Colonic mucosa (tissue), 4 donors: ENCODE data around the gene ADAMTSL1. TPM values are rescaled to one million over a fixed set of nuclear protein-coding genes. Genes with fewer than 3 reads are reported as not detected.

Experiments used
- DNase-seq: peaks from one replicate; pipeline ENCODE4 v3.0.0-alpha.2; 2020
- H3K27ac ChIP-seq: fragments of 200-600 bp; one replicate; pipeline ENCODE4 v1.8.0; 2021
- H3K27me3 ChIP-seq: fragments of 200-600 bp; one replicate; pipeline ENCODE4 v1.8.0; 2021
- H3K36me3 ChIP-seq: fragments of 200-600 bp; one replicate; pipeline ENCODE4 v1.8.0; 2021
- H3K4me1 ChIP-seq: fragments of 200-600 bp; one replicate; pipeline ENCODE4 v1.8.0; 2021; ENCODE audit warnings: mild to moderate bottlenecking
- H3K4me3 ChIP-seq: fragments of 200-600 bp; one replicate; pipeline ENCODE4 v1.8.0; 2021
- H3K9ac ChIP-seq, 2 donors: one replicate each; pipeline ENCODE4 v1.7.0; 2013; ENCODE audit warnings: control low read depth in 2 of 2, low read depth in 2 of 2, low read length in 2 of 2
- H3K9me3 ChIP-seq: fragments of 200-600 bp; one replicate; pipeline ENCODE4 v1.8.0; 2021
- intact Hi-C: fragments of 100-400 bp; cut with DNase I; formaldehyde crosslinking; loops from one replicate; pipeline ENCODE4 v1.14.1; 2022
- total RNA-seq, 2 donors: library from RNA; stranded (reverse); fragmentation: NEBNext Ultra II Directional in 1 of 2; extraction: Animal tissue kit (Norgen Biotek cat#: 25700) in 1 of 2; gene quantifications; one replicate each; pipeline ENCODE4 v1.2.1, GENCODE V29; 2021
- TF ChIP-seq, protein P1 (sequence below): fragments of 200-600 bp; IDR thresholded peaks from one replicate; pipeline ENCODE4 v1.8.0; 2022; ENCODE audit warnings: antibody characterized with exemption, mild to moderate bottlenecking
- donor health status: healthy.
- donor health status: DM: no; HTN: no; CAD: no.
- donor health status: DM: no; HTN: no; CAD: no.

The ADAMTSL1 gene
- total RNA-seq, 2 donors from 2014 or later = 10.2 to 14.7 TPM

DNA sequence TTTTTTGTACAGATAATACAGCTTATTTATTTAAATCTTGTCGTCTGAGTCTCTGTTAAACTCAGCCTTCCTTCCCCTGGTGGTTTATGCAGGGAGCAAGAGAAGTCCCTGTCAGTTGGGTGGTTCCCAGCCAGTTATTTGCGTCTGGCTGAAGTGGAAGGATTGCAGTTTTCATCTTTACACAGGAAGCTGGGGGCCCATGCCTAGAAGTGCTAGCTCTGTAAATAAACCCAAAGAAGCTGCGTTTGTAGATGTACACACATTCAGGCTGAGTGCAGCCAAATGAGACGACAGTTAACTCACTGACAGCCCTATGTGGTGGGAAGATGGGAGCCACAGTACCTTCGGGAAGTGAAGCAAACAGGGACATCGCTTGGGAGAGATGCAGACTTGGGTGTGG lies 437.0 kb downstream of the ADAMTSL1 start:
- no peaks in the 10 kb centered on the region for H3K27me3 ChIP-seq
- H3K27ac ChIP-seq = no peak overlapping the region
- no peaks in the 10 kb centered on the region for H3K4me1 ChIP-seq
- H3K9ac ChIP-seq = no peak overlapping the region
- no peaks in the 10 kb centered on the region for H3K9me3 ChIP-seq
- no peak for DNase-seq
- intact Hi-C loops = no loop called here
- H3K36me3 ChIP-seq = no peaks in the 10 kb centered on the region
- H3K4me3 ChIP-seq = no peak overlapping the region
- TF ChIP-seq, protein P1, sequence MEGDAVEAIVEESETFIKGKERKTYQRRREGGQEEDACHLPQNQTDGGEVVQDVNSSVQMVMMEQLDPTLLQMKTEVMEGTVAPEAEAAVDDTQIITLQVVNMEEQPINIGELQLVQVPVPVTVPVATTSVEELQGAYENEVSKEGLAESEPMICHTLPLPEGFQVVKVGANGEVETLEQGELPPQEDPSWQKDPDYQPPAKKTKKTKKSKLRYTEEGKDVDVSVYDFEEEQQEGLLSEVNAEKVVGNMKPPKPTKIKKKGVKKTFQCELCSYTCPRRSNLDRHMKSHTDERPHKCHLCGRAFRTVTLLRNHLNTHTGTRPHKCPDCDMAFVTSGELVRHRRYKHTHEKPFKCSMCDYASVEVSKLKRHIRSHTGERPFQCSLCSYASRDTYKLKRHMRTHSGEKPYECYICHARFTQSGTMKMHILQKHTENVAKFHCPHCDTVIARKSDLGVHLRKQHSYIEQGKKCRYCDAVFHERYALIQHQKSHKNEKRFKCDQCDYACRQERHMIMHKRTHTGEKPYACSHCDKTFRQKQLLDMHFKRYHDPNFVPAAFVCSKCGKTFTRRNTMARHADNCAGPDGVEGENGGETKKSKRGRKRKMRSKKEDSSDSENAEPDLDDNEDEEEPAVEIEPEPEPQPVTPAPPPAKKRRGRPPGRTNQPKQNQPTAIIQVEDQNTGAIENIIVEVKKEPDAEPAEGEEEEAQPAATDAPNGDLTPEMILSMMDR = no peak

DNA sequence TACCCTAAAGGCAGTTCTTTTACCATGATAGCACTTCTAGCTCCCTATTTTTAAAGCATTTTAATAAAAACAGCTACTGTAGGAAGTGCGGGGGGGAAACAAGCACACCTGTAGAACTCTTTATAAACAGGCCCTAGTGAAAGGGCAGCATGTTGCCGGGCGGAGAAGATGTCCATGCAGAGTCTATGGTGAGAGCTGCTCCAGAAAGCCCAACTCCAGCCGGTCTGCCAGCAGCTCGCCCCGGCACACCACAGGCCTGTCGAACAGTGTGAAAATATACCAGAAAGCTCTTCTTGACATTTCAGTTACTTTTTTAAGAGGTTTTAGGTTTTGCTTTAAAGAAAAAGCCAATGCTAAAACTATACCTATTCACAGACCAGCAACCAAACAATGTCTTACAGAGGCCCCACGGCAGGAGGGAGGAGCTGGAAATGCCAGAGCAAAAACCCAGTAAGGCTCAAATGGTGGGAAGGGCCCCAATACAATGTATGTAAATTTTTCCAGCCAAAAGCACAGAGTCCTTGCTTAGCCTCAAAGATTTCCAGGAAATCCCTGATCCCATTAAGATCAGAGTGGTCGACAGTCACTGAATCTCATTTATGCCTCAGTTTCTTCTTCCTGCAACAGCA lies 437.9 kb downstream of the ADAMTSL1 start:
- no peak overlapping the region for H3K27ac ChIP-seq
- no peaks in the 10 kb centered on the region for H3K9me3 ChIP-seq
- no peak overlapping the region for H3K4me3 ChIP-seq
- TF ChIP-seq, protein P1 = no peak
- no peak for DNase-seq
- no peak overlapping the region for H3K9ac ChIP-seq
- intact Hi-C loops = no loop called here
- no peaks in the 10 kb centered on the region for H3K4me1 ChIP-seq
- H3K36me3 ChIP-seq = no peaks in the 10 kb centered on the region
- no peaks in the 10 kb centered on the region for H3K27me3 ChIP-seq

DNA sequence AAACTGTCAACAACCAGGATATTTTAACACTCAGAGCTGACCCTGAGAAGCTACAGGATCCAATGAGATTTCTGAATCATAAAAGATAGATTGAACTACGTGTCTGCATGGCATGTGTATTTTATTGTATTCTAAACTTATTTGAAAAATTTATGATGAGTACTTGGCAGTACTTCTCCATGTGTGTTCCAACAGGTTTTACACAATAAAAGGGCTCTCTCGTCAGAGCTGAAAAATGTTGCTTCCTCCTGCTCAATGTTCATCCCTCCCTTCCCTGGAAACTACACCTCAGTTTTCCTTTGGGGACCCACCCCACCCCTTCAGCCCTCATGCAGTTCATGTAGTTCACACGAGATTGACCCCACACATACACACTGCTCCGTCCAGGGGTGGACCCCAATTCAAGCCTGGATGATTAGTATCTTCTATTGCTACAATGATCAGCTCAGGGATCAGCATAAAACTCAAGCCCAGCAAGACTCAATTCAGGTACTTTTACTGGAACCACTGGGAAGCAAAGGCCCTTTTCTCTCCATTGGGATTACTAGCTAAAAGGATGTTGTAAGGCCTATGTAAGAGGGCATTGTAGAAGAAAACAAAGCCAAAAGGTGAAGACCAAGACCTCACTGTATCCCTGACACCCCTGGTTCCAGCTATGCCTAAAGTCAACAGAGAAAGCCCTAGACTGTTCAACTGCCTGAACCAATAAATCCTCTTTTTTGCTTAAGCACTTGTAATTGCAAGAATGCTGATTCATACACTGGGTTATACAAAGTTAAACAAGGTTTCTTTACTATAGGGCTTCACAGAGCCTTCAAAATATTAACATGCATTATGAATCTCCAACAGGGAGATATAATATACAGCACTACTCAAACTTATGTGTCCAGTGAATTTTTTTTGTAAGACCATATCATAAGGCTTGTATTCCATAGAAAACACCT lies 446.5 kb downstream of the ADAMTSL1 start:
- Histone ChIP-seq H3K36me3 (no peaks in the 10 kb centered on the region), H3K27ac (no peak overlapping the region)

DNA sequence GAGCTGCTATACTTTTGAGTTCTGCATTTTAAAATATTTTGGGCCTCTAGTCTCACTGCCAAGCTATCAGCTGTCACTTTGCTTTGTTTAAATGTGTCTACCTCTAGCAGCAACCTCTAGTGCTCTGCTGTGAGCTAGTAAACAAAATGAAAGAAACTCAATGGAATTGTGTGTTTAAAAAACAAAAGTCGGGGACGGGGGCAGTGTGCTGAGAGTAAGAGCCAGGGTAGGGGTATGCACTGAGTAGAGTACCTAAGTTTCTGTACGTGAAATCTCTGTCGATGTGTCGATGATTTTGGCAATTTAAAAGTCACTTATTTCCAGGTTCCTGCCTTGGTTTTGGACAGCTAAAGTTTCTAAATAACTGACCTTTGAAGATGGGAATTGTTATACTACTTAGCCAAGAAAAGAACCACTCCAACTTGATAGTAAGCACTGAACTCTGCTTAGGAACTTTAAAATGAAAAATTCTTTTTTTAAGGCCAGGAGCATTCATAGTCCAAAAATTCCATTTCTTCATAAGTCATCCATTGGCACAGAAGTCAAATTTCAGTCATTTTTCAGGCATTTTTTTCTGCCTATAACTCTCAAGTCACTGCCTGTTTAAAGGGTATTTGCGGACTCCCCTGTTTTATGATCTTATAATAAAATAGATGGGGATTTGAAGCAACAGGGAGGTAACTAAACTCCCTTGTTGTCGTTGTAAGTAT lies 447.6 kb downstream of the ADAMTSL1 start:
- H3K4me3 ChIP-seq = no peak overlapping the region
- TF ChIP-seq, protein P1 = no peak
- H3K9ac ChIP-seq = no peak overlapping the region
- intact Hi-C loops = no loop called here
- H3K36me3 ChIP-seq = no peaks in the 10 kb centered on the region
- H3K4me1 ChIP-seq = no peaks in the 10 kb centered on the region
- H3K9me3 ChIP-seq = no peaks in the 10 kb centered on the region
- H3K27me3 ChIP-seq = no peaks in the 10 kb centered on the region
- no peak overlapping the region for H3K27ac ChIP-seq
- no peak for DNase-seq

More for the DNA sequence above, 446.5 kb downstream of the ADAMTSL1 start:
- no peaks in the 10 kb centered on the region for H3K27me3 ChIP-seq
- TF ChIP-seq, protein P1 = no peak
- H3K4me1 ChIP-seq = no peaks in the 10 kb centered on the region
- no peaks in the 10 kb centered on the region for H3K9me3 ChIP-seq
- no peak overlapping the region for H3K9ac ChIP-seq
- no peak for DNase-seq
- no peak overlapping the region for H3K4me3 ChIP-seq
- intact Hi-C loops = no loop called here

DNA sequence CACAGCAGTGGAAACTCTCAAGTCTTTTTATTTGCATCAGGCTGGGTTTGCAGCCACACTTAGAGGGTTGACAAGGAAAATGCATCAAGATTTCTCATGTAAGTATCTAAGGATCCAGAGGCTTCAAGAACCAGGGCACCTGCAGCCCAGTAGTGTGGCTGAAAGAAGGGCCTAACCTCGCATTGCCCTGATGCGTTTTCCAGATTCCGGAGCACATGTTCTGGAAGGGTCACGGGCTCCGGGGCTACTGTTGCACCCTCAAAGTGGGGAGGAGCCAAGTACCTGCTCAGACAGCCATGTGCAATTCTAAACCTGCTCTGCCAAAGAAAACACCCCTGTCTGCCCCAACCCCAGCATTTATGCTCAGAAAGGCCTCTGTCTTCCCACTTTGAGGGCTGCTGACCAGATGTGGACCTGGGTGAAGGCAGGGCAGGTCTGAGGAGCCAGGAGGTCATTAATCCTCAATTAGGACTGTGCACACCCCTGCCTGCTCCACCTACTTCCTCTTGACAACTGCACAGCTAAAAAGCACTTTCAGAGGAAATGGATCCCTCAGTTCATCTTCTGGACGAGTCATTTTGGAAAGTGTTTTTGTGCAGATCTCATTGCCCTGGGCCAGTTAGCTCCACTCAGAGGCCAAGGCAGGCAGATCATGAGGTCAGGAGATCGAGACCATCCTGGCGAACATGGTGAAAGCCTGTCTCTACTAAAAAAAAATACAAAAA lies 448.4 kb downstream of the ADAMTSL1 start:
- TF ChIP-seq, protein P1 = no peak
- H3K27ac ChIP-seq = no peak overlapping the region

More for the DNA sequence above, 448.4 kb downstream of the ADAMTSL1 start:
- Histone ChIP-seq H3K9ac (no peak overlapping the region), H3K27me3 (no peaks in the 10 kb centered on the region), H3K4me1 (no peaks in the 10 kb centered on the region), H3K9me3 (no peaks in the 10 kb centered on the region), H3K36me3 (no peaks in the 10 kb centered on the region), H3K4me3 (no peak overlapping the region)
- no peak for DNase-seq
- intact Hi-C loops = no loop called here
